SH-SY5Y (cell line): ENCODE measurements around the gene PREX1.

ENCODE experiments used
- GATA2 ChIP-seq: IDR thresholded peaks from 2 replicates; pipeline ENCODE4 v1.6.1; 2011; ENCODE audit warnings: mild to moderate bottlenecking, low read depth, low read length
- GATA3 ChIP-seq: IDR thresholded peaks from 2 replicates; pipeline ENCODE4 v1.6.1; 2011; ENCODE audit warnings: low read depth, mild to moderate bottlenecking, low read length, moderate library complexity

PREX1 gene

DNA sequence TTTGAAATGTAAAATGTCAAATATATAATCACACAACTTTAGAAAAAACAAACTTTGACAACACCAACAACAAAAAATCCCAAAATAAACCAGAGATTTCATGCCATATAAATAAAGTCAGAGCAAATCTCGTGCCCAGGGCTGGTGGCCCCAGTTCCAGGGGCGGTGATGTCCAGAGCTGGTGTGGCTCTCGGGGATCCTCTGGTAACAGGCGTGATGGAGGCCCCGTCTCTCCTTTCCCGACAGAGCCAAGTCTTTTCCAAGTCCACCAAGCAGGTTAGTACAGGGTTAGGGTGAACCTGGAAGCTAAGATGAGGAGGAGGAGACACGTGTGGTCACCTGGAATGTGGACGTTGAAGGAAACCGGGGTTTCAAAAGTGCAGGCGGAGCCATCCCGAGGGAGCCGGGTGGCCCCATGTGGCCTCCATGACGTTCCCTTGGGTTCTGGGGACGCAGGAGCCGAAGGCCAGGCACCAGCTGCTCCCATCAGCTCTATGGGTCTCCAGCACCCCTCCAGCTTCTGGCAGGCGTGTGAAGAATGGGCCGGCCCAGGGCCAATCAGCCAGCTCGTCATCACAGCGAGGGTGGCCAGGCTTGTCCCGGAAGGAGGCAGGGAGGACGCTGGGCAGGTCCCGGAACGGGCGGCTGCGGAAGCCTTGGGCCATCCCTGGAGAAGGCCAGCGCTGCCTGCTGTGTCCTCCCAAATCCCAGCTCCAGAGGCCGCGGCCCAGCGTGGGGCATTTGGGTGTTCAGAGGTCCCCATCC lies 202.5 kb downstream of the PREX1 start:
- TF ChIP-seq GATA2: no peak
- TF ChIP-seq GATA3: no peak

GRCh38 chr20:48624315-48625020 lies 203.3 kb downstream of the PREX1 start:
- no peak for TF ChIP-seq GATA3
- TF ChIP-seq GATA2: no peak

DNA sequence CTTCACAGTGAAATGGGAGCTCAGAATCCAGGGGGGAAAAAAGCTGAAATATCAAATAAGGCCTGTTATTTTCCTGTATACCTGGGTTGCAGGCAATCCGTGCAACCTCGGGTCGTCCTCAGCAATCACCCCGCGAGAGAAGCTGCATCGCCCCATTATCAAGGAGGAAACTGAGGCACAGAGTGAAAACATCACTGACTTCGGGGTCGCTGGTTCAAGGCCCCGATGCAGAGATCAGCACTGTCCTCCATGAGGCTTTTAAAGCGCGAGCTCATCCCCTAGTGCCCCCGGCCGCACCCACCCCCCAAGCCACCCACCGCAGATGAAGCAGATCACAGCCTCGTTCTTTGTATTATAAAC lies 203.9 kb downstream of the PREX1 start:
- no peak for TF ChIP-seq GATA3
- no peak for TF ChIP-seq GATA2

- TF ChIP-seq GATA2 (no peak), GATA3 (no peak)
These were observed 204.5 kb downstream of the PREX1 start for GRCh38 chr20:48623176-48623905.

- no peak for TF ChIP-seq GATA3
- TF ChIP-seq GATA2: no peak
These were observed 205.4 kb downstream of the PREX1 start for GRCh38 chr20:48622421-48622820.

DNA sequence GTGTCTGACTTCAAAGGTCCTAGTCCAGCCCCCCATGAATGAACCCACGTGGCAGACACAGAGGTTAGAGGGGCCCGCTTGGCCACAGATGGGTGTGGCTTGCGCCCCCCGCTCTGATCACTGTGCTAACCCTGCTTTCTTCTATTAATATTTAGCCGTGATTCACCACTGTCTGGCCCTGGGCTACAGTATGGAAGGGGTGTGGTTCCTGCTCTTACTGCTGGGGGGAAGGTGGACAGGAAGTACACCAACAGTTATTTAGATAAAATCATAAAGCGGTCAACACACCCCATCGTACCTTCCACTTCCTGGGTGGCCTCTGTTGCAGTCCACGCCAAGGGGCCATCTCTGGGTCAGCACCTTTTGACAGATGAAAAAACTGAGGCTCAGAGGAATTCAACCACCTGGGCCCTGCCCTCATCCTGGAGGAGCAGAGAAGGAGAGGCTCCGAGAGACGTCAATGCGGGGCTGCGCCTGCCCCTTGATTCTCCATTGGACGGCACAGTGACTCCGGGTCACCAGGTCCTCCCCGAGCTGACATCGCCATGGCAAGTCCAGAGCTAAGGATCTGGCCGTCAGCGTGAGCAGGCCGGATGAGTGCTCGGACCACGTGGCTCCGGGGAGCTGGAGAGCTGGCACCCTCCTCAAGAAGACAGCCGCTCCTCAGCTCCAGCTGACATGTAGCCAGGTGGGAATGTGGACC lies 206.3 kb downstream of the PREX1 start:
- TF ChIP-seq GATA2 (no peak), GATA3 (no peak)

- TF ChIP-seq GATA2: no peak
- no peak for TF ChIP-seq GATA3
These were observed 207.1 kb downstream of the PREX1 start for GRCh38 chr20:48620507-48621375.

DNA sequence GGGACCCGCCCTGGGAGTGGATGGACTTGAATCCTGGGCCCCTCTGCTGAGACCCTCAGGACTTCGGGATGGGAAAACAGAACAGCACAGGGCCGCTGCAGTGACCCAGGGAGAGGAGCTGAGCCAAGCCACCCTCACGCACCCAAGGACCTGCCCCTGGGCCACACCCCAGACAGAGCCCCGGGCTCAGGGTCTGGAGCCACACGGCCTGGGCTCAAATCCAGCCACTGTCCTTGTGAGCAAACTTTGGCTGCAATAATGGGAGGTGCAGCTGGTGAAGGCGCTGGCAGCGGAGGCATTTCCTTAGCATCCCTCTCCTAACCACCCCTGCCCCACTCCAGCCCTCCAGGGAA lies 207.7 kb downstream of the PREX1 start:
- TF ChIP-seq GATA2 (no peak), GATA3 (no peak)

DNA sequence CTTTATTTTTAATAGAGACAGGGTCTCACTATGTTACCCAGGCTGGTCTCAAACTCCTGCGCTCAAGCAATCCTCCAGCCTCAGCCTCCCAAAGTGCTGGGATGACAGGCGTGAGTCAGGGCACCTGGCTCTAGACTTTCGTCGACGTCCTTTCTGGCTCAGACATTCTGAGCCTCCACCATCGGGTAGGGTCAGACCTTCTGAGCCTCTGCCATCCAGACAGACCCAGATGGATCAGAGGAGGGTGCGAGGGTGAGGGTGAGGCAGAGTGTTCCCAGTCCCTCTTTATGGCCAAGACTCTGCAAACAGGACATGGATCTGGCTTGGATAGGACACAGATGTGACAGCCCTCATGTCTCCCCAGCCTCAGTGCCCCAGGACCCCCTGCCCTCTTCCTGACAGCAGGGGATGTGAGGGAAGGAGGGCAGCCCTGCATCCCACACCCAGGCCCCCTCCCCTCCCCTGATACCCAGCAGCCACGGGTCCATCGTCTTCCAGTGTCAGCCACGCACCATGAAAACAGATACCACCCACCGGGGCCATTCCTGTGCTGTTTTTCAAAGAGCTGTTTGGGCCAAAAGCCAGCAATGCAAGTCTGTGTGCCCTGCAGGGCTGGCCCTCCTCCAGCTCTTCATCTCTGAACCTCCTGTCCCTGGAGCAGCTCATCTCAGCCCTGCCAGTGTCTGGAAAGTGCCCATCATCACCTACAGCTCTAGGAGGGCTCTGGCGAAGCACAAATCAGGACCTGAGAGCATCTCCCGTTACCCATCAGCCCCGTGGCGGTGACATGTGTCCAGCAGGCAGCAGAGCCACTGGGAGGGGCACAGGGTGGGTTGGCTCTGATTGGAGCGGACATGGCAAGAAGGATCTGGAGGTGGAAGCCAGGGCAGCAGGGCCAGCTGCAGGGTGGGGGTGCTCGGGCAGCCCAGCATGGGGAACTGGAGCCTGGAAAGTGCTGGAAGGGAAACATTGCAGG lies 208.4 kb downstream of the PREX1 start:
- no peak for TF ChIP-seq GATA3
- TF ChIP-seq GATA2: peak; percentile 90

DNA sequence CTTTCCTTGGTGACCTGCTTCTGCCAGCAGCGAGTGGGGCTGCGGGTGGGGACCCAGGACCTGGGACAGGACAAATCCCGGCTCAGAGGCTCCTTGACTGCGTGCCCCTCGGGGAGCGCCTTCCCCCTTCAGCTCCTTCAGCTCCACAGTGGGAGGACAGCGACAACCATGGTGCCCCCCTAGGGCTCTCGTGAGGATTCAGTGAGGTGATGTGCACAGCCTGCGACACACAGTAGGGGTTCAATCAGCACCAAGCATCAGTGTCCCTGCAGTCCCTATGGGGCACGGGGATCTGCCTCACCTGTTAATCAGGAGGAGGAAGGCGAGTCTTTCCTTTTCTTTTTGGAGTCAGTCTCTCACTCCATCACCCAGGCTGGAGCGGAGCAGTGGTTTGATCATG lies 209.2 kb downstream of the PREX1 start:
- TF ChIP-seq GATA2 (no peak), GATA3 (no peak)

GRCh38 chr20:48618052-48618451 lies 209.7 kb downstream of the PREX1 start:
- TF ChIP-seq GATA2 (no peak), GATA3 (no peak)

DNA sequence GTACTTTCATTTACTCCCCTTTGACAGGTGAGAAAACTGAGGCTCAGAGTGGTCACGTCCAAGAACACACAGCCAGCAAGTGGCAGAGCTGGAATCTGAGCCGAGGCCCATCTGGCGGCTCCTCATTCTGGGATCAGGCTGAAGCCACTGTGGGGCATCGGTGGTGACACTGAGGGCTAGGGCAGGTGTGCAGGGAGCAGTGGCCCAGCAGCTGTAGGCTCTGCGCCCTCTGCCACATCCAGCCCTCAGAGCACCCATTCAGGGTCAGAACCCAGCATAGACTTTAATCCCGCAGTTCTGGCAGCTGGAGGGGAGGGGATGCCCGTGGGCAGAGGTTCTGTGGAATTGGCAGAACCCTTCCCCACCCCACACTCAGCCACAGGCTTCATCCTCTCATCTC lies 210.3 kb downstream of the PREX1 start:
- TF ChIP-seq GATA3 (no peak), GATA2 (no peak)

- TF ChIP-seq GATA3 (no peak), GATA2 (no peak)
These were observed 211.3 kb downstream of the PREX1 start for GRCh38 chr20:48616481-48616880.
